Measurements from ENCODE around the gene THAP4. TPM values are rescaled to one million over a fixed set of nuclear protein-coding genes. Genes with fewer than 3 reads are reported as not detected.

Gene THAP4
- total RNA-seq, 4 donors from 2014 or later = 27.3 to 61.2 (median 42.0) TPM

GRCh38 chr2:241678784-241679540 is 42.0 kb upstream of the THAP4 start:
- Histone ChIP-seq H3K9me3 (no peaks in the 10 kb centered on the region), H3K27me3 (no peaks in the 10 kb centered on the region), H3K4me1 (peaks cover 0 to 7% (median 3%) of the 10 kb centered on the region in 4 donors), H3K36me3 (peaks cover 0 to 98% (median 8%) of the 10 kb centered on the region in 3 donors), H3K4me3 (no peak overlapping the region), H3K27ac (no peak overlapping the region)
- no peak for DNase-seq (ENCODE audit: low spot score in 2 of 2)
- no peak for TF ChIP-seq POLR2A (IDR thresholded peaks at IDR 0.05)
- no peak for TF ChIP-seq EP300 (IDR thresholded peaks at IDR 0.05)
- no peak for TF ChIP-seq CTCF (IDR thresholded peaks at IDR 0.05)
- WGBS, 2 donors = 91 to 92% methylated on average over 22 of the region's 22 CpGs

GRCh38 chr2:241678307-241678706 is 41.3 kb upstream of the THAP4 start:
- Histone ChIP-seq H3K27me3 (no peaks in the 10 kb centered on the region), H3K27ac (no peak overlapping the region), H3K36me3 (peaks cover 0 to 100% (median 8%) of the 10 kb centered on the region in 3 donors), H3K4me3 (no peak overlapping the region), H3K4me1 (peaks cover 0 to 7% (median 3%) of the 10 kb centered on the region in 4 donors), H3K9me3 (no peaks in the 10 kb centered on the region)
- TF ChIP-seq EP300 (IDR thresholded peaks at IDR 0.05) = no peak
- no peak for TF ChIP-seq POLR2A (IDR thresholded peaks at IDR 0.05)
- TF ChIP-seq CTCF (IDR thresholded peaks at IDR 0.05) = no peak
- 92% methylated on average over 18 of the region's 18 CpGs for WGBS, 2 donors
- DNase-seq (ENCODE audit: low spot score in 2 of 2) = no peak

DNA sequence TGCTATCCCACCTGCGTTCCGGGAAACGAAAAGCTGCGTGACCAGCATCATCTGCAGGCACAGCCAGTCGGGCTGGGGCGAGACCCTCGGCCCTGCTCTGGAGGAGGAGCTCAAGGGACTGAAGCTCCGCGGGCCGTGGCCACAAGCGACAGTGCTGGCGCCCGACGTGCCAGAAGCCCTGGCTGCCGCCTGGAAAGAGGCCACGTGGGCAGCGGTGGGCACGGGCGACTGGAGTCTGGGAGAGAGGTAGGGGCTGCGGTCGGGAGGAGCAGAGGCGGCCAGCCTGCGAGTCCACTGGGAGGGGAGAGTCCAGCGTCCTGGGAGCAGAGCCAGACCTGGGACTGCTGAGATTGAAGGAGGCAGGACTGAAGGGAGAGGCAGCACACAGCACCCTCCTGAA is 40.4 kb upstream of the THAP4 start:
- H3K36me3 ChIP-seq = peaks cover 0 to 100% (median 8%) of the 10 kb centered on the region in 3 donors
- TF ChIP-seq CTCF (IDR thresholded peaks at IDR 0.05) = no peak
- no peak for TF ChIP-seq EP300 (IDR thresholded peaks at IDR 0.05)
- no peak for TF ChIP-seq POLR2A (IDR thresholded peaks at IDR 0.05)
- WGBS, 2 donors = 91 to 93% methylated on average over 21 to 24 of the region's 24 CpGs
- H3K4me1 ChIP-seq = peaks cover 0 to 7% (median 3%) of the 10 kb centered on the region in 4 donors
- no peak overlapping the region for H3K27ac ChIP-seq
- H3K4me3 ChIP-seq = no peak overlapping the region
- H3K27me3 ChIP-seq = no peaks in the 10 kb centered on the region
- no peak for DNase-seq (ENCODE audit: low spot score in 2 of 2)
- H3K9me3 ChIP-seq = no peaks in the 10 kb centered on the region

GRCh38 chr2:241676665-241677064 is 39.7 kb upstream of the THAP4 start:
- DNase-seq (ENCODE audit: low spot score in 2 of 2) = no peak
- no peak overlapping the region for H3K4me3 ChIP-seq
- peaks cover 0 to 7% (median 3%) of the 10 kb centered on the region in 4 donors for H3K4me1 ChIP-seq
- H3K27ac ChIP-seq = no peak overlapping the region
- TF ChIP-seq CTCF (IDR thresholded peaks at IDR 0.05) (no peak), POLR2A (IDR thresholded peaks at IDR 0.05) (no peak), EP300 (IDR thresholded peaks at IDR 0.05) (no peak)
- H3K9me3 ChIP-seq = no peaks in the 10 kb centered on the region
- no peaks in the 10 kb centered on the region for H3K27me3 ChIP-seq
- 82 to 91% methylated on average over 12 to 15 of the region's 17 CpGs for WGBS, 2 donors
- H3K36me3 ChIP-seq = peaks cover 0 to 100% (median 6%) of the 10 kb centered on the region in 3 donors

DNA sequence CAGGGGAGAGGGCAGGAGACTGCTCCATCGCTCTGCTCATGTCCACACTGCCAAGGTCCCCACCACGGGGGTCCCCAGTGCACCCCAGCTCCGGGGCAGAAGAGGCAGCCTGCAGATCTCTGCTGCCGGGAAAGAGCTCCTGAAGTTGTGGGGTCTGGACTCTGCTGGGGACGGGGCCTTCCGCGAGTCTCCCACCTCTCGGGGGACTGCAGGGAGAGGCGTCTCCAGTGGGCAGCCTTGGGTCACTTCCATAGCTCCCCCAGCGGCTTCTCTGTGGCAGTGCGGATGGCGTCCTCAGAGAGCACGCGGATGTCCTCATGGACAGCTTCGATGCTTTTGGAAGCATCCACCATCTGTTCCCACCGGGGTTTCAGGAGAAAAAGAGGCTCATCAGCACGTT is 38.9 kb upstream of the THAP4 start:
- Histone ChIP-seq H3K4me1 (peaks cover 0 to 2% (median 0%) of the 10 kb centered on the region in 4 donors), H3K9me3 (no peaks in the 10 kb centered on the region), H3K4me3 (no peak overlapping the region), H3K27me3 (no peaks in the 10 kb centered on the region), H3K36me3 (peaks cover 0 to 100% (median 3%) of the 10 kb centered on the region in 3 donors), H3K27ac (no peak overlapping the region)
- 86 to 93% methylated on average over 5 to 15 of the region's 17 CpGs for WGBS, 2 donors
- TF ChIP-seq CTCF (IDR thresholded peaks at IDR 0.05) = no peak
- no peak for TF ChIP-seq EP300 (IDR thresholded peaks at IDR 0.05)
- TF ChIP-seq POLR2A (IDR thresholded peaks at IDR 0.05) = no peak
- DNase-seq (ENCODE audit: low spot score in 2 of 2) = no peak

Measured in tibial nerve (tissue), 4 donors.